GM19455 (cell line): ENCODE measurements around the gene SH3PXD2A.
"Not testable (repeated sequence)": the region's sequence is repeated elsewhere in the genome, so short reads cannot be mapped to it uniquely, and the experiment has no call there.

Source experiments
- ATAC-seq: cut with Tn5 transposase; IDR thresholded peaks from one replicate; pipeline ENCODE4 v1.9.1; 2021; ENCODE audit not compliant: unreplicated experiment

SH3PXD2A gene

DNA sequence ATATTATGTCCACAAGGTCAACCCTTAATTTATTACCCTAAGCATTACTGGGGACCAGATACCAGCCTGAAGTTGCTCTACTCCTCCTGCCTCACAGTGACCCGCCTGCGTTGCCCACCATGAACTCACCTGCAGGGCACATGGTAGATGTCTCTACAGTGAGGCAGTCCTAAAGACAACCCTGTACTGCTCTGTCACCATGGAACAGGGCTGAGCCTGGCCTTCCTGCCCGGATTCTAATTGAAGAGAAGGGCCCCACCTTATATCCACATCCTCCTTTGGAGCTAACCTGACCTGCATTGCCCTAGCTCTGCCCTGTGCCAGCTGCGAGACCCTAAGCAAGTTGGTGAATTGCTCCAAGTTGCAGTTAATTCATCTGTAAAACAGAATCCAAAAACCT, 4.1 kb downstream of the SH3PXD2A start:
- ATAC-seq, result no peak

DNA sequence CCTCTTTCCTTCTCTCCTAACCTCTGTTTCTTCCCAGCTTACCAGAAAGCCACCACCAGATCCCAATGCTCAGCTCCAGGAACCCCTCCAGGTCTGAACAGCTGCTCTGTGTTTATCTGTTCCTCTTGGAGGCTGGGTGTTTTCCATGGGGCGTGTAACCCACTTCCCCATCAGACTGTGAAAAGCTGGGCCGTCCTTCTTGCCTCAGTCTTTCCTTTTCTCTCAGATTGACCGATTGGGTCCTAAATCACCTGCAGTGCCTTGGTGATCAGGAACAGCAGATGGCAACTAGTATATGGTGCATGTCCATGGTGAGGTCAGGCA, 4.8 kb downstream of the SH3PXD2A start:
- ATAC-seq, result no peak

DNA sequence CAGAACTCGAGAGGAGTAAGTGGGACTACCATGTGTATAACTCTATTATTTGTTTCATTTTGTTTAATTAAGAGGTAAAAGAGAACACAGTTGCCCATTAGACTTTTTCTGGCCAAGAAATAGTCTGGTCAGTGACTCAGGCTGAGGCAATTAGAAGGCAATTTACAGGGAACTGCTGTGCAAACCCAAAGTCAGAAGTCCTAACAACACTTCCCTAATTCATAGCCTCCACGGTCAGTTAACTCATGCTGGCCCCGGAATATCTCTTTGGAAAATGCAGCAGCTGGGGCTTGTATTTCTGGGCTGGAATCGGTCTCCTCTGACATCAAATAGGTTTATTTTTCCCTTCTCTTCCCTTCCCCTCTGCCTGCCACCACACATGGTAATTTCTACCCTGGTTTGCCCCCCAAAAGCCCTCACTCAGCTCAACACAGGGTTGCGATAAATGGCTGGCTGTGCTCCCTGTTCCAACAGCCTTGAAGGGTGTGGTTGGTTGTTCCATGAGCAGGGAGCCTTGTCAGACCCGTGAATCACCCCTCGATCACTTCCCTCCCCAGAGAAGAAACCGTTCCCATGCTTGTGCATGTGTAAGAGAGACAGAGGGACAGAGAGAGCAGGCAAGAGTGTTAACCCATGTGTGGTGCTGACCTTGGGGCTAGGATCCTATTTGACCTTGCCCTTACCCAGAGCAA, 5.3 kb downstream of the SH3PXD2A start:
- no peak for ATAC-seq

GRCh38 chr10:103849212-103849877, 6.0 kb downstream of the SH3PXD2A start:
- no peak for ATAC-seq

DNA sequence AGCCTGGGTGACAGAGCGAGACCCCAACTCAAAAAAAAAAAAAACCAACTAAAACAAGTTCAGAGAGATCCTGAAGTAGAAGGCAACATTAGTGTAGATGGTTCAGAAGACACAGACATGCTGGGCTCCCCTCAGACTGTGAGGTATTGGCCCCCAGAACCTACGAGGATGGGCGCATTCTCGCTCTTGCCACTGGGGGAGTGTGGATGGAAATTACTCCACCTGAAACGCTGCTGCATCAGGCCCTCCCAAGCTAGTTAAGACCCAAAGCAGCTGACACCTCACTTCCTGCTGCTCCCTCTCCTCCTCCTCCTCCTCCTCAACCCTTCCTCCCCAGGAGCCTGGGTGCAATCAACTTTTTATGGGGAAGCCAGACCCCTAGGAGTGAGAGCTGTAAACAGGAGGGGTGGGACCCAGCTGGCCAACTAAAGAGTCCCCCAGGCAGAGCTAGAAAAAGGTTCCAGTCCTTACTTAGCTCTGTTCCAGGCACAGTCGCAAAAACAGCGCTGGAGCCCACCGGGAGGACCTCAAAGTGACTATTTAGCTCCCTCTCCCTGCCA, 7.4 kb downstream of the SH3PXD2A start:
- ATAC-seq, result no peak

DNA sequence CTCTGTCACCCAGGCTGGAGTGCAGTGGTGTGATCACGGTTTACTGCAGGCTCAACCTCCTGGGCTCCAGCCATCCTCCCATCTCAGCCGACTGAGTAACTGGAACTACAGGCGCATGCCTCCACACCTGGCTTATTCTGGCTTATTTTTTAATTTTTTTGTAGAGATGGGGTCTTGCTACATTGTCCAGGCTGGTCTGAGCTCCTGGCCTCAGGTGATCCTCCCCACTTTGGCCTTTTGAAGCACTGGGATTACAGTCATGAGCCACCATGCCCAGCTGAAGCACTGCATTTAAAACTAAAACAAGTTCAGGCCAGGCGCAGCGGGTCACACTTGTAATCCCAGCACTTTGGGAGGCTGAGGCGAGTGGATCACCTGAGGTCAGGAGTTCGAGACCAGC, 8.0 kb downstream of the SH3PXD2A start:
- no peak for ATAC-seq

DNA sequence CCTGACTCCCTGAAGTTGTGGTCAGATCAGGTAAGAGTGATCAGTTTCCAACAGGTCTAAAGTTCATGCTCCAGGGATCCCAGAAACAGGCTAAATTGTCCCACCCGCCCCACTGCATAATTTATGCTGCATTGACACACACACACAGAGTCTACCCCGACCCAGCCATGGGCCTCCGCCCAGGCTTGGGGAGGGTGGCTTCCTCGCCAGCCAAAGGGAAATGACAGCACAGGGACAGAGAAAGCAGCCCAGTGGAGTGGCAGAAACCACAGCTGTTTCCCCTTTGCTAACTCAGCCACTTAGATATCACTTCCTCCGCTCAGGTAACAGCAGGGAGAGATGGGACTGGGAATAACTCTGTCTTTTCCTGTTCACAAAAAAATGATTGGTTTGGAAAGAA, 9.4 kb downstream of the SH3PXD2A start:
- ATAC-seq, result no peak

GRCh38 chr10:103845346-103845745, 10.0 kb downstream of the SH3PXD2A start:
- ATAC-seq, result not testable (repeated sequence)

- no peak for ATAC-seq
These were observed 11.4 kb downstream of the SH3PXD2A start for GRCh38 chr10:103843854-103844570.

DNA sequence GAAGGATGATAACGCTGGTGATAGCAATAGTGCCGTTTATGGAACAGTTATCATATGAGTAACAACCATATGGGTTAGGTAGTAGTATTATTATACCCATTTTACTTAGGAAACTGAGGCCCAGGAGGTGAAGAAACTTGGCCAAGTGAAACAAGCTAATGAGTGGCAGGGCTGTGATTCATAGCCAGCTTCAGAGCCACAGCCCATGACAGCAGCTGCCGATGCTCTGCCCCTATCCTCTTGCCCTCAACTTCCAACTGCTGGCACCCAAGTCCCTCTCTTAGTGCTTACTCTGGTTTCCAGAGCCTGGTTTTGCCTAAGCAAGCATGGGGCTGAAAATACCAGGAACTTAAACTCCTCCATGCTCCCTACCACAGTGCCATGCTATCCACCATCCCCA, 12.3 kb downstream of the SH3PXD2A start:
- ATAC-seq, result no peak

GRCh38 chr10:103842605-103843004, 12.8 kb downstream of the SH3PXD2A start:
- ATAC-seq, result no peak

DNA sequence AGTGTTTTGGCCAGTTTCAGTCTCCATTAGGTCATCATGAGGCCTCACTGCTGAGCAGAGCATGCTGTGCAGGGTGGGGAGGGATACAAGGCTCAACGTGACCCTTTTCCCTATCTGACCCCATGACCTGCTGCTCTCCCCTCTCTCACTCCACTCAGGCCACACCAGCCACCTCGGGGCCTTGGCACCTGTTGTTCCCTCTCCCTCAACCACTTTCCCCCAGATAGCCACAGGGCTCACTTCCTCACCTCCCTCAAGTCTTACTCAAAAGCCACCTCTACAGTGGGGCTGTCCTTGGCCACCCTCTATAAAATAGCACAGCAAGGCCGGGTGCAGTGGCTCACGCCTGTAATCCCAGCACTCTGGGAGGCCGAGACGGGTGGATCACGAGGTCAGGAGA, 13.9 kb downstream of the SH3PXD2A start:
- no peak for ATAC-seq

DNA sequence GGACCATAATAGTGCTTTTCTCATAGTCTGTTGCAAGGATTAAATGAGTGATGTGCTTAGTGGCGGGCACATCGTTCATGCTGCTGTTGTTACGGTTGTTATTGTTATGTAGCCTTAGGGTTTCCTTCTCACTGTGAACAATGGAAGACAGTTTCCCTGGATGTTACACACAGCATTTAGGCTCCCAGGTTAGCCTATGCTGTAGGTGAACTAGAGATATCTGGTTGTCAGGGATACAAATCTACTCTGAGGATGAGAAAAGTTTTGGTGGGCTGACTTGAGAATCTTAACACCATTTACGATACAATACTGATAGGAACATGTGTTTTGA, 14.7 kb downstream of the SH3PXD2A start:
- ATAC-seq, result no peak

DNA sequence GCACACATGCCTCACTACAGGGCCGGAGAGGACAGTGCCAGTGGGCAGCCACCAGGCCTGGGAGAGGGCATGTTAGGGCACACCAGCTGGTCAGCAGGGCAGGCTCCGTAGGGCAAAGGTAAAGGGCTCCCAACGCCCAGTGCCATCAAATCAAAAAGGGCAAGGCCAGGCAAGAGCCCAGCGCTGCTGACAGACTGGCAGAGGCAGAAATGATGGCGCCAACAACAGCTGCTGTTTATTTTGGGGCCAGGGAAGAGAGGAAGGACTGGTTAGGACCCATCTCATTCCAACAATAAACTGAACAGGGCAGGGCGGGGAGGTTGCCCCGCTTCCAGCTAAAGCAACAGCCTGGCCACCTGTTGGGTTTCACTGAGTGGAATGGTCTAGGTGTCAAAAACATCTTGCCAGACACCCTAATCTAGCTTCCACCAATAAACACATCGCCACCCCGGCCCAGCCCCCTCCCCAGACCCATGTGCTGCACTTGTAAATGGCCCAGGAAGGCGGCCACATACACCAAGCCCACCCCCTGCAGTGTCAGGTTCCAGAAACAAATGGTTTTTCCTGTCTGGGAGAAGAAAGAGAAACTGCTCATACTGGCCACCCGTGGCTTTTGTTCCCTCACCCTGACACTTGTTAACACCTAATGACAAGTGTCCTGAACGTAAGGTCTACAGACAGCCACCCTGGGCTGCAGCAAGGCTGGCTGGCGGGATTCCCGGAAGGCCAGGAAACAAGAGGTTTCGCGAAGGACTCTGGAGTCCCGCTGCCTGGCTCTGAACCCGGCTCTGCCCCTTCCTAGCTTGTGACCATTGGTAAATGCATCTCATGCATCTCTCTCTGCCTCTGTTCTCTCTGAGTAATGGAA, 15.3 kb downstream of the SH3PXD2A start:
- no peak for ATAC-seq

GRCh38 chr10:103839519-103839871, 15.9 kb downstream of the SH3PXD2A start:
- ATAC-seq, result no peak

DNA sequence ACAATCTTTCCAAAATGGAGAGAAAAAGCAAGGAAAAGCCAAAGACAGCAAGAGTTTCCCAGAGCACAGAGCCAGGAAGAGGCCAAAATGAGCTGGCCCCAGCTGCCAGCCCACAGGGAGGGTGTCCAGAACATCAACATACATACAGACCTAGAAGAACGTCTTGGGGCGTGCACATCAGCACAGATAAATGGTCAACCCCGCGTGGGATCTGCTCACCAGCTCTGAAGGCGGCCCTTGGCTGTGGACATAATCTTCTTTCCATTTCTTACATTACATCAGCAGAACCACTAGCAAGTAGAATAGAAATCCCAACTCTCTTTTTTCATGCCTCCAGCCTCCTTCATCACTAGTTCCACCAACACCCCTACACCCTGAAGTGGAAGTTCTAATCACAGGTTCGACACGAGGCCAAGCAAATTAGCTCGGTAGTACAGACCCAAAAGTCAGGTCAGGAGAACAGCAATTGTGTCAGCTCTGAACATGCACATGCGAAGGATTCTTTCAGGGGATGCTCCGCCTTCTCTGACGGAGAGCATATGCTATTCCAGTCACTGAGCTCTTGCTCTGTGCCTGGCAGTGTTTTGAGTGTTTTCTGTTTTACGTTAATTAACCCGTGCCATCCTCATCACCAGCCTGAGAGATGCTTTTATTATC, 16.4 kb downstream of the SH3PXD2A start:
- ATAC-seq, result no peak

DNA sequence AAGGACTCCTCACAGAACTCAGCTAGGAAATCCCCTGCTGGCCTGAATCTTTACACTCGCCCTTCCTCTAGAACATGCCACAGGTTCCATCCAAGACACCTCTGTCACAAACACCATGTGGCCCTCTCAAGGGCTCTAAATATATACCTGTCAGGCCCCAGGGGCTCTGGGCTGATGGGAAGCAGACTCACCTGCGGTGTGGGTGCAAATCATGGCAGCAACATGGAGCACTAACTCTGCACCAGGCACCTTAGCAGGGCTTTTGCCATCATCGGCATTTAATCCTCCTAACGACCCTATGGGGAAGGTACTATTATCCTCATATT, 17.3 kb downstream of the SH3PXD2A start:
- no peak for ATAC-seq

- no peak for ATAC-seq
These were observed 17.9 kb downstream of the SH3PXD2A start for GRCh38 chr10:103837370-103838069.

DNA sequence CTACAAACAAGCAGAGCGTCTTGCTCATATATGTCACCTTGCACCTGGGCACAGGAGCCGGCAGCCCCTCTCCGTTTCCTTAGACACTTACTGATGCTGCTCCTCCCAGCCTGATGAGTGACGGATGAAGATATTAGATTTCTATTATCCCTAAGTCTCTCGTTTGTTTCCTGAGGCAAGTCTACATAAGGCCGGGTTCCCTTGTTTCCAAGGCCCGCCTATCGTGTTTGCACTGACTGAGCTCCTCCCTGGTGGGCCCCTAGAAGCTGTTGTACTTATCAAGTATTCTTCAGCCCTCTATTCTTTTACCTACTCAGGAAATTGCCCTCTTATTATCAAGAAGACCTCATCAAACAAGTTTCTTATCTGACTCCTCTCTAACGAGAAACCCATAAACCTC, 18.5 kb downstream of the SH3PXD2A start:
- ATAC-seq, result no peak

DNA sequence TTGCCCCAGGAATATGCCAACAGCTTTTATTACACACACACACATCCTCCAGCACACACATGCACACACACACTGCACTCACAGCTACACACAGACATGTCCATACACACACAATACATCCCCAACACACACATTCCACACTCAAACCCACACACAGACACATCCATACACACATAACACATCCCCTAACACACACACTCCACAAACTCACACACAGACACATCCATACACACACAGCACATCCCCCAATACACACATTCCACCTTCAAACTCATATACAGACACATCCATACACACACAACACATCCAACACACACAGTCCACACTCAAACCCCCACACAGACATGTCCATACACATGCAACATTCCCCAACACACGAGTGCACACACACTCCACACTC, 19.1 kb downstream of the SH3PXD2A start:
- ATAC-seq, result no peak
